ENCODE measurements around the gene CEP70.
"Not testable (repeated sequence)": the region's sequence is repeated elsewhere in the genome, so short reads cannot be mapped to it uniquely, and the experiment has no call there.

The CEP70 gene

GRCh38 chr3:138588445-138588844, 5.6 kb downstream of the CEP70 start:
- no peak for DNase-seq

- DNase-seq = no peak
Observed at GRCh38 chr3:138587374-138587773, 6.7 kb downstream of the CEP70 start.

- no peak for DNase-seq
Observed at GRCh38 chr3:138578961-138579574, 15.0 kb downstream of the CEP70 start.

- DNase-seq = no peak
Observed at GRCh38 chr3:138578141-138578540, 15.9 kb downstream of the CEP70 start.

- no peak for DNase-seq
Observed at GRCh38 chr3:138573138-138573537, 20.9 kb downstream of the CEP70 start.

- not testable (repeated sequence) for DNase-seq
Observed at GRCh38 chr3:138569624-138570023, 24.4 kb downstream of the CEP70 start.

GRCh38 chr3:138569090-138569489, 25.0 kb downstream of the CEP70 start:
- no peak for DNase-seq

GRCh38 chr3:138567403-138567802, 26.7 kb downstream of the CEP70 start:
- no peak for DNase-seq

- DNase-seq = not testable (repeated sequence)
Observed at GRCh38 chr3:138566293-138566692, 27.8 kb downstream of the CEP70 start.

- not testable (repeated sequence) for DNase-seq
Observed at GRCh38 chr3:138562902-138563301, 31.2 kb downstream of the CEP70 start.

- DNase-seq = no peak
Observed at GRCh38 chr3:138560501-138560900, 33.6 kb downstream of the CEP70 start.

GRCh38 chr3:138559134-138559533, 34.9 kb downstream of the CEP70 start:
- DNase-seq = no peak

GRCh38 chr3:138554775-138555174, 39.3 kb downstream of the CEP70 start:
- DNase-seq = not testable (repeated sequence)

GRCh38 chr3:138550958-138551357, 43.1 kb downstream of the CEP70 start:
- not testable (repeated sequence) for DNase-seq

- no peak for DNase-seq
Observed at GRCh38 chr3:138549179-138549977, 44.7 kb downstream of the CEP70 start.

GRCh38 chr3:138547342-138547975, 46.6 kb downstream of the CEP70 start:
- no peak for DNase-seq

GRCh38 chr3:138544546-138544945, 49.5 kb downstream of the CEP70 start:
- no peak for DNase-seq

- DNase-seq = no peak
Observed at GRCh38 chr3:138542977-138543376, 51.1 kb downstream of the CEP70 start.

- no peak for DNase-seq
Observed at GRCh38 chr3:138539352-138539751, 54.7 kb downstream of the CEP70 start.

- DNase-seq = not testable (repeated sequence)
Observed at GRCh38 chr3:138521445-138521844, 72.6 kb downstream of the CEP70 start.

GRCh38 chr3:138513090-138513843, 80.8 kb downstream of the CEP70 start:
- no peak for DNase-seq

- DNase-seq = no peak
Observed at GRCh38 chr3:138511945-138512344, 82.1 kb downstream of the CEP70 start.

GRCh38 chr3:138509586-138509985, 84.5 kb downstream of the CEP70 start:
- no peak for DNase-seq
